ENCODE results near the gene GALNT9. TPM values are rescaled to one million over a fixed set of nuclear protein-coding genes. Genes with fewer than 3 reads are reported as not detected.
A peak's percentile ranks its signal among the peaks of the same experiment; 100 is the strongest.

Gene GALNT9
- total and polyA plus RNA-seq, 4 experiments from 2014 or later = 0.61 TPM; not detected in 3

DNA sequence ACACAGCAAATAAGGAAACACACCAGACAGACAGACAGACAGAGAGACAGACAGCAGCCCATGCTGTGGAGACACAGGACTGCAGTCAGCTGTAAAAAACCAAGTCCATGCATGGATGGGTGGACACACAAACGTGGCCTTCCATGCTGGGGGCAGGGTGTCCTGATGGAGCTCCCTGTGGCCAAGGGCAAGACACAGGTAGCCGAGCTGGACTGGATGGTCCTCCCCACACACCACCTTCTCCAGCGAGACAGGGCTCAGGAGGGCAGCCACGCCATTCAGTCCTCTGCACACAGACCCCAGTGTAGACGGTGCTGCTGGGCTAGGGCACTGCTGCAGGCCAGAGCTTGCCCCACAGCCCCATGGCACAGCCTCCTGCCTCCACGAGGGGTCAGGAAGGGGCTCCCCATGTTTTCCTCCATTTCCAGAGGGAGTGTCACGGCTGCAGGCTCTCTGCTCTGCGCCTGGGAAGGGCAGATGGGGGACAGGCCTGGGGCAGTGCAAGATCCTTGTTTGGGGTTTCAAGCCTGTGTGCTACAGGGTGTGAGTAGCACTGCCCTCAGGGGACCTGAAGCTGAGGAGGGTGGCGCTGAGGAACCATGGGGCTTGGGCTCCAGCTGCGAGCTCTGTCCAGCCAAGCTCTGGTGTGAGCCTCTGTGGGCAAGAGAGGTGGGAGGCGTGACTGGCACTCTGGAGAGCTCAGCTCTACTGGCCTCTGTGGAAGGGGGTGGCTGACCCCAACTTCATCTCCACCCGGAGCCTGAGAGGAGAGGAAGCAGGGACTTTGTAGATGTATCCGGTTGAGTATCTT lies 67.9 kb downstream of the GALNT9 start:
- POLR2A ChIA-PET (ENCODE audit: partially characterized antibody) = no interaction called here
- Histone ChIP-seq H3K27ac (ENCODE audit: low read depth, low read length) (no peak overlapping the region), H3K4me3 (ENCODE audit: low read length in 2 of 2) (no peak overlapping the region), H3K9me3 (ENCODE audit: control insufficient read depth in 1 of 2, low read length in 2 of 2) (no peaks in the 10 kb centered on the region), H3K36me3 (ENCODE audit: insufficient read depth, low read length) (no peaks in the 10 kb centered on the region), H3K4me1 (ENCODE audit: insufficient read depth, low read length) (no peaks in the 10 kb centered on the region), H3K27me3 (ENCODE audit: insufficient read depth, low read length) (no peaks in the 10 kb centered on the region)
- intact Hi-C loops (cut with micrococcal nuclease) = no loop called here
- CTCF ChIA-PET (ENCODE audit: partially characterized antibody) = no interaction called here
- Mint-ChIP-seq H3K4me1 (no peaks in the 10 kb centered on the region), H3K9me3 (no peaks in the 10 kb centered on the region), H3K27me3 (peaks cover 7 to 10% of the 10 kb centered on the region in 2 donors), H3K4me3 (peak overlapping the region in 1 of 8 donors; percentile 52), H3K36me3 (no peaks in the 10 kb centered on the region), H3K27ac (no peak overlapping the region)
- no peak for DNase-seq

DNA sequence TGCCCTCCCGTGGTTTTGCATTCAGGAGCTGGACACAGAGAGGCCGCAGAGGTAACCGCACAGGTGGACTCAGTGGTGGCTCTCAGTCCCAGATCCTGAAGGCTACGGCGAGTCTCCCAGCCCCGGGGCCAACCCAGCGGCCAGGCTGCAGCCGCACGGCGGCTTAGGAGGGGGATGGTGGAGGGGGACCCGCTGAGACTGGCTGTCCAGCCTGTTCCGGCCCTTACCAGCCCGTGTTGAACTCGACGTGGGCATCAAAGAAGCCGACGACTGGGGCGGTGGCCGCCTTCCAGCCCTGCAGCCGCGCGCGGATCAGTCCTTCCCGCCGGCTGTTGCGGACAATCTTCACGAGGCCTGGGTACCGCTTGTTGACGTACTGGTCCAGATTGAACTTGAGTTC lies 68.7 kb downstream of the GALNT9 start:
- Mint-ChIP-seq H3K27ac (no peak overlapping the region), H3K27me3 (peaks cover 7 to 10% of the 10 kb centered on the region in 2 donors), H3K36me3 (no peaks in the 10 kb centered on the region), H3K9me3 (no peaks in the 10 kb centered on the region), H3K4me1 (no peaks in the 10 kb centered on the region), H3K4me3 (no peak overlapping the region)
- POLR2A ChIA-PET (ENCODE audit: partially characterized antibody) = no interaction called here
- Histone ChIP-seq H3K27me3 (ENCODE audit: insufficient read depth, low read length) (no peaks in the 10 kb centered on the region), H3K4me3 (ENCODE audit: low read length in 2 of 2) (no peak overlapping the region), H3K36me3 (ENCODE audit: insufficient read depth, low read length) (no peaks in the 10 kb centered on the region), H3K9me3 (ENCODE audit: control insufficient read depth in 1 of 2, low read length in 2 of 2) (no peaks in the 10 kb centered on the region), H3K27ac (ENCODE audit: low read depth, low read length) (no peak overlapping the region), H3K4me1 (ENCODE audit: insufficient read depth, low read length) (no peaks in the 10 kb centered on the region)
- intact Hi-C loops (cut with micrococcal nuclease) = no loop called here
- CTCF ChIA-PET (ENCODE audit: partially characterized antibody) = no interaction called here
- no peak for DNase-seq

DNA sequence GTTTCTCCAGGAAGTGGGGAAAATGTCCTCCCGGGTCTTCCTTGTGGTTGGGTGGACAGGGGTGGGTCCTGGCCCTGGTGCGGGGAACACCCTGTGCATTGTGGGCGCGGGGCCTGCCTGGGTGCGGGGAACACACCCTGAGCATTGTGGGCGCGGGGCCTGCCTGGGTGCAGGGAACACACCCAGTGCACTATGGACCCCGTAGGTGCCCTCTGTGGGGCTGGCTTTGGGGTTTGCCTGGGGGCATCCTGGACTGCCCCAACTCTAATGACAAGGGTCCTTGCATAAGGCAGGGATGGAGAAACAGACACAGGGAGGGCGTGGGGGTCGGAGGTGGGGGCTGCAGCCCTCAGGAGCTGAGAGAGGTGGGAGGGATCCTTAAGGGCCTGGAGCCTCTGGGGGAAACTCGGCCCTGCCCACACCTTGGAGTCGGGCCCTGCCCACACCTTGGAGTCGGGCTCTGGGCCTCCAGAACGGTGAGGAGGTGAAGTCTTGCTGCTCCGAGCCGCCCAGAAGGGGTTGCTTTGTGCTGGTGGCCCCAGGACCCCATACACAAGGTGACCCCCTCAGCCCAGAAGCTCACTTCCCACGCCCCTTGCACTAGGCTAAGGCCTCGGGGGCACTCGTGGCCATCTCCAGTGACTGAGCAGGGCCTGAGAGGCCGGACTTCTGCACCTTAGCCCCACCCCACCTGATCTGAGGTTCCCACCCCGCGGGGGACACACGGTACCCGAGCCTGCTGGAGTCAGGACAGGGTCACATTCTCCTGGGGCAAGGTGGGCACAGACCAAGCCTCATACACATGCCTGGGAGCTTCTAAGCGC lies 69.3 kb downstream of the GALNT9 start:
- CTCF ChIA-PET (ENCODE audit: partially characterized antibody) = no interaction called here
- POLR2A ChIA-PET (ENCODE audit: partially characterized antibody) = no interaction called here
- Histone ChIP-seq H3K9me3 (ENCODE audit: control insufficient read depth in 1 of 2, low read length in 2 of 2) (no peaks in the 10 kb centered on the region), H3K36me3 (ENCODE audit: insufficient read depth, low read length) (no peaks in the 10 kb centered on the region), H3K4me3 (ENCODE audit: low read length in 2 of 2) (no peak overlapping the region), H3K27ac (ENCODE audit: low read depth, low read length) (no peak overlapping the region), H3K27me3 (ENCODE audit: insufficient read depth, low read length) (no peaks in the 10 kb centered on the region), H3K4me1 (ENCODE audit: insufficient read depth, low read length) (no peaks in the 10 kb centered on the region)
- H3K27me3 Mint-ChIP-seq = peaks cover 7 to 10% of the 10 kb centered on the region in 2 donors
- DNase-seq = no peak
- intact Hi-C loops (cut with micrococcal nuclease) = no loop called here
- H3K27ac Mint-ChIP-seq = no peak overlapping the region
- H3K36me3 Mint-ChIP-seq = no peaks in the 10 kb centered on the region
- H3K4me3 Mint-ChIP-seq = no peak overlapping the region
- H3K9me3 Mint-ChIP-seq = no peaks in the 10 kb centered on the region
- no peaks in the 10 kb centered on the region for H3K4me1 Mint-ChIP-seq

GRCh38 chr12:132259364-132259871 lies 70.0 kb downstream of the GALNT9 start:
- Histone ChIP-seq H3K36me3 (ENCODE audit: insufficient read depth, low read length) (no peaks in the 10 kb centered on the region), H3K27me3 (ENCODE audit: insufficient read depth, low read length) (no peaks in the 10 kb centered on the region), H3K9me3 (ENCODE audit: control insufficient read depth in 1 of 2, low read length in 2 of 2) (no peaks in the 10 kb centered on the region), H3K4me3 (ENCODE audit: low read length in 2 of 2) (no peak overlapping the region), H3K27ac (ENCODE audit: low read depth, low read length) (no peak overlapping the region), H3K4me1 (ENCODE audit: insufficient read depth, low read length) (no peaks in the 10 kb centered on the region)
- Mint-ChIP-seq H3K27me3 (peaks cover 7 to 10% of the 10 kb centered on the region in 2 donors), H3K36me3 (no peaks in the 10 kb centered on the region), H3K27ac (no peak overlapping the region), H3K4me1 (no peaks in the 10 kb centered on the region), H3K4me3 (no peak overlapping the region), H3K9me3 (no peaks in the 10 kb centered on the region)
- CTCF ChIA-PET (ENCODE audit: partially characterized antibody) = no interaction called here
- POLR2A ChIA-PET (ENCODE audit: partially characterized antibody) = no interaction called here
- DNase-seq = no peak
- intact Hi-C loops (cut with micrococcal nuclease) = no loop called here

GRCh38 chr12:132258543-132258942 lies 70.8 kb downstream of the GALNT9 start:
- Mint-ChIP-seq H3K27me3 (peaks cover 7 to 10% of the 10 kb centered on the region in 2 donors), H3K4me1 (no peaks in the 10 kb centered on the region), H3K27ac (no peak overlapping the region), H3K4me3 (no peak overlapping the region), H3K36me3 (no peaks in the 10 kb centered on the region), H3K9me3 (no peaks in the 10 kb centered on the region)
- Histone ChIP-seq H3K4me3 (ENCODE audit: low read length in 2 of 2) (no peak overlapping the region), H3K27me3 (ENCODE audit: insufficient read depth, low read length) (no peaks in the 10 kb centered on the region), H3K4me1 (ENCODE audit: insufficient read depth, low read length) (no peaks in the 10 kb centered on the region), H3K9me3 (ENCODE audit: control insufficient read depth in 1 of 2, low read length in 2 of 2) (no peaks in the 10 kb centered on the region), H3K27ac (ENCODE audit: low read depth, low read length) (no peak overlapping the region), H3K36me3 (ENCODE audit: insufficient read depth, low read length) (no peaks in the 10 kb centered on the region)
- POLR2A ChIA-PET (ENCODE audit: partially characterized antibody) = no interaction called here
- DNase-seq = no peak
- intact Hi-C loops (cut with micrococcal nuclease) = no loop called here
- CTCF ChIA-PET (ENCODE audit: partially characterized antibody) = no interaction called here

- no peak overlapping the region for H3K4me3 Mint-ChIP-seq
- no peak overlapping the region for H3K27ac Mint-ChIP-seq
- CTCF ChIA-PET (ENCODE audit: partially characterized antibody) = no interaction called here
- no peaks in the 10 kb centered on the region for H3K4me1 Mint-ChIP-seq
- H3K27me3 Mint-ChIP-seq = peaks cover 7 to 9% of the 10 kb centered on the region in 2 donors
- H3K36me3 Mint-ChIP-seq = no peaks in the 10 kb centered on the region
- no peak overlapping the region for H3K27ac ChIP-seq (ENCODE audit: low read depth, low read length)
- H3K4me1 ChIP-seq (ENCODE audit: insufficient read depth, low read length) = no peaks in the 10 kb centered on the region
- no peaks in the 10 kb centered on the region for H3K36me3 ChIP-seq (ENCODE audit: insufficient read depth, low read length)
- no peak overlapping the region for H3K4me3 ChIP-seq (ENCODE audit: low read length in 2 of 2)
- no peak for DNase-seq
- intact Hi-C loops (cut with micrococcal nuclease) = no loop called here
- H3K9me3 ChIP-seq (ENCODE audit: control insufficient read depth in 1 of 2, low read length in 2 of 2) = no peaks in the 10 kb centered on the region
- H3K27me3 ChIP-seq (ENCODE audit: insufficient read depth, low read length) = no peaks in the 10 kb centered on the region
- POLR2A ChIA-PET (ENCODE audit: partially characterized antibody) = no interaction called here
- no peaks in the 10 kb centered on the region for H3K9me3 Mint-ChIP-seq
These were observed 71.4 kb downstream of the GALNT9 start for GRCh38 chr12:132257955-132258490.

GRCh38 chr12:132257206-132257954 lies 72.0 kb downstream of the GALNT9 start:
- H3K4me1 ChIP-seq (ENCODE audit: insufficient read depth, low read length) = no peaks in the 10 kb centered on the region
- no peaks in the 10 kb centered on the region for H3K36me3 ChIP-seq (ENCODE audit: insufficient read depth, low read length)
- H3K27me3 ChIP-seq (ENCODE audit: insufficient read depth, low read length) = no peaks in the 10 kb centered on the region
- Mint-ChIP-seq H3K36me3 (no peaks in the 10 kb centered on the region), H3K27me3 (peaks cover 7 to 9% of the 10 kb centered on the region in 2 donors), H3K9me3 (no peaks in the 10 kb centered on the region), H3K4me3 (no peak overlapping the region), H3K27ac (no peak overlapping the region), H3K4me1 (no peaks in the 10 kb centered on the region)
- no peak overlapping the region for H3K4me3 ChIP-seq (ENCODE audit: low read length in 2 of 2)
- intact Hi-C loops (cut with micrococcal nuclease) = no loop called here
- ChIA-PET POLR2A (ENCODE audit: partially characterized antibody) (no interaction called here), CTCF (ENCODE audit: partially characterized antibody) (no interaction called here)
- H3K9me3 ChIP-seq (ENCODE audit: control insufficient read depth in 1 of 2, low read length in 2 of 2) = no peaks in the 10 kb centered on the region
- no peak for DNase-seq
- H3K27ac ChIP-seq (ENCODE audit: low read depth, low read length) = no peak overlapping the region

Measured in CD4-positive, alpha-beta memory T cell (primary cell).